ENCODE results near the gene SLC22A23.

DNA sequence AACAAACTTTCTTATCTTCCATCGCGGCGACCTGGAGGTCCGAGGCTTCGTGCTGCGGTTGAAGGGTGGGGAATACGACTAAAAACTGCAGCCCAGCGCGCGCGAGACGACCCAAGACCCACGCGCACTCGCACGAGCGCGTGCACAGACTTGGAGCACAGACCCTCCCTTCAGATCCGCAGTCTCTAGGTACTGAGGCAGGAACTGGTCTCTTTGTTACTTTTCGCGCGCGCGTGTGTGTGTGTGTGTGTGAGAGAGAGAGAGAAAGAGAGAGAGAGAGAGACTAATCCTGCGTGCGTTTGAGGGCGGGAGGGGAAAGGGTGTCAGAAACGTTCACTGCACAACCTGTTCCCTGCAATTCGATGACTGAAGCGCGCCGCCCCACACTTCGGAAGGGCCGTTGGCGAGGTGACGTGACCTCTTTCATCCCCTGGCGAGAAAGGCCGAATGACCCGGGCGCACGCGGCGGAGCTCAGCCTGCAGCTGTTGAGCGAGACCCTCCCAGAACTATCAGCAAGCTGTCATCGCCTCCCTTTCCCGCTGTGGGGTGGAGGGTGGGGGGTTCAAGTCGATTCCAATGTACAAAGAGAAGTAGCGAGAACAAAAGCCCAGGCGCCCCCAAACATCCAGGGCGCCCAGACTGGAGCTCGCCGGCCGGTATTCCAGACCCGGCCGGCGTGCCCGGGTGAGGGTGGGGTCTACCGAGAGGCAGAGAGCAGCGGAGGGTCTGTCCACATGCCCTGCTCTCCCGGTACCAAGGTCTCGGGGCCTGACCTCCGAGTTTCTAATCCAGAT is 227.9 kb downstream of the SLC22A23 start:
- TF ChIP-seq, protein P1, sequence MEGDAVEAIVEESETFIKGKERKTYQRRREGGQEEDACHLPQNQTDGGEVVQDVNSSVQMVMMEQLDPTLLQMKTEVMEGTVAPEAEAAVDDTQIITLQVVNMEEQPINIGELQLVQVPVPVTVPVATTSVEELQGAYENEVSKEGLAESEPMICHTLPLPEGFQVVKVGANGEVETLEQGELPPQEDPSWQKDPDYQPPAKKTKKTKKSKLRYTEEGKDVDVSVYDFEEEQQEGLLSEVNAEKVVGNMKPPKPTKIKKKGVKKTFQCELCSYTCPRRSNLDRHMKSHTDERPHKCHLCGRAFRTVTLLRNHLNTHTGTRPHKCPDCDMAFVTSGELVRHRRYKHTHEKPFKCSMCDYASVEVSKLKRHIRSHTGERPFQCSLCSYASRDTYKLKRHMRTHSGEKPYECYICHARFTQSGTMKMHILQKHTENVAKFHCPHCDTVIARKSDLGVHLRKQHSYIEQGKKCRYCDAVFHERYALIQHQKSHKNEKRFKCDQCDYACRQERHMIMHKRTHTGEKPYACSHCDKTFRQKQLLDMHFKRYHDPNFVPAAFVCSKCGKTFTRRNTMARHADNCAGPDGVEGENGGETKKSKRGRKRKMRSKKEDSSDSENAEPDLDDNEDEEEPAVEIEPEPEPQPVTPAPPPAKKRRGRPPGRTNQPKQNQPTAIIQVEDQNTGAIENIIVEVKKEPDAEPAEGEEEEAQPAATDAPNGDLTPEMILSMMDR (IDR thresholded peaks at IDR 0.05), result no peak
- TF ChIP-seq POLR2A (IDR thresholded peaks at IDR 0.05), result no peak
